Measurements from ENCODE around the gene INTS6. TPM values are rescaled to one million over a fixed set of nuclear protein-coding genes. Genes with fewer than 3 reads are reported as not detected.

The INTS6 gene
- total and polyA plus RNA-seq, 2 donors (not counting 1 experiment from before 2014, with no cell fraction given) = 15.4 to 74.7 TPM

DNA sequence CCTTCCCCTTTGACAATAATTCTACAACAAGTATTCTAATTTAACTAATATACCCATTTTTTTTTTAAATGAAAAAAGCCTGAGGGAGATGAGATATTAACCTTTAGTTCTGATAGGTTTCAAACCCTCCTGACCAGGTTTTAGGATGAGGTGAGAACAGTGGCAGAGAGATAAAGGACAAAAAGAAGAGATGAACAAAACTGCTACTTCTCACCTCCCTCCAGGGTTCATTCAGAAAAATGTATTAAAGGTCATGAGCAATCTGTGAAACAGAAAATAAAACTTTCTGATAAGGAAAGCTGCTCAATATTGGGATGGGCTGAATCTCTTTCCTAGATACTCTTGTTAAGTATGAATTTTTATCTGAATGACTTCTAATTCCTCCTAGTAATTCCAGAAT, 89.2 kb downstream of the INTS6 start:
- H3K27me3 Mint-ChIP-seq = no peaks in the 10 kb centered on the region

DNA sequence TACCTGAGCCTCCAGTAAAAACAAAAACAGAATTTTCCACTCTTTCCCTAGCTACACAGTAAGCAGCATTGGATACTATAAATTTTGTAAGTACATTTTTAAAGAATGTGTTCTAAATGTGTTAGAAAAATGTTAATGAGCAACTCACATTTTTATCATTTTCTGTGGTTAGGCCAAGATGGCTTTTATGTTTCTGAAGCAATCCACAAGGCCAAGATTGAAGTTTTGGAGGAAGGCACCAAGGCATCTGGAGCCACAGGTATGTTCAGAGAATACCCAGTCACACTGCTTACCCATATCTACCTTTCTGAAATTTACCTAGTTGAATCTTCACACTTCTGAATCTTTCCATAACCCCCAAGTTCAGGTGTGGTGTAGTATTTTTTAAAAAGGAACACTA, 91.7 kb downstream of the INTS6 start:
- H3K4me1 ChIP-seq (ENCODE audit: control insufficient read depth in 2 of 2, insufficient read depth in 2 of 2, low read length in 2 of 2) = no peaks in the 10 kb centered on the region
- POLR2A ChIA-PET = no interaction called here
- no peaks in the 10 kb centered on the region for H3K4me1 Mint-ChIP-seq
- no peak for ATAC-seq (ENCODE audit: low read depth)
- no peak for DNase-seq
- H2AFZ ChIP-seq (ENCODE audit: insufficient read depth, low read depth, low read length, poor library complexity, severe bottlenecking) = no peak overlapping the region
- no peaks in the 10 kb centered on the region for H3K9me3 ChIP-seq (ENCODE audit: control extremely low read depth in 1 of 3, control insufficient read depth in 2 of 3, insufficient read depth in 1 of 3, low read length in 2 of 3)
- H3K27me3 Mint-ChIP-seq = no peaks in the 10 kb centered on the region
- no peaks in the 10 kb centered on the region for H3K27me3 ChIP-seq (replicated peaks in 1 of 4; ENCODE audit: control extremely low read depth in 1 of 4, control insufficient read depth in 3 of 4, insufficient read depth in 4 of 4, low read length in 3 of 4)
- H3K4me3 ChIP-seq (ENCODE audit: control extremely low read depth in 1 of 5, extremely low read depth in 1 of 5, insufficient read depth in 1 of 5, low read depth in 2 of 5, low read length in 4 of 5) = no peak overlapping the region
- H3K36me3 ChIP-seq (replicated peaks in 1 of 2; ENCODE audit: control extremely low read depth in 1 of 2, control insufficient read depth in 1 of 2, extremely low read depth in 1 of 2, insufficient read depth in 2 of 2, low read length in 1 of 2) = peaks cover 5 to 10% of the 10 kb centered on the region in 2 experiments
- no peak overlapping the region for H3K9ac ChIP-seq (ENCODE audit: low read length)
- TF ChIP-seq, protein P1, sequence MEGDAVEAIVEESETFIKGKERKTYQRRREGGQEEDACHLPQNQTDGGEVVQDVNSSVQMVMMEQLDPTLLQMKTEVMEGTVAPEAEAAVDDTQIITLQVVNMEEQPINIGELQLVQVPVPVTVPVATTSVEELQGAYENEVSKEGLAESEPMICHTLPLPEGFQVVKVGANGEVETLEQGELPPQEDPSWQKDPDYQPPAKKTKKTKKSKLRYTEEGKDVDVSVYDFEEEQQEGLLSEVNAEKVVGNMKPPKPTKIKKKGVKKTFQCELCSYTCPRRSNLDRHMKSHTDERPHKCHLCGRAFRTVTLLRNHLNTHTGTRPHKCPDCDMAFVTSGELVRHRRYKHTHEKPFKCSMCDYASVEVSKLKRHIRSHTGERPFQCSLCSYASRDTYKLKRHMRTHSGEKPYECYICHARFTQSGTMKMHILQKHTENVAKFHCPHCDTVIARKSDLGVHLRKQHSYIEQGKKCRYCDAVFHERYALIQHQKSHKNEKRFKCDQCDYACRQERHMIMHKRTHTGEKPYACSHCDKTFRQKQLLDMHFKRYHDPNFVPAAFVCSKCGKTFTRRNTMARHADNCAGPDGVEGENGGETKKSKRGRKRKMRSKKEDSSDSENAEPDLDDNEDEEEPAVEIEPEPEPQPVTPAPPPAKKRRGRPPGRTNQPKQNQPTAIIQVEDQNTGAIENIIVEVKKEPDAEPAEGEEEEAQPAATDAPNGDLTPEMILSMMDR (IDR thresholded peaks at IDR 0.05) = no peak
- TF ChIP-seq EZH2 (IDR thresholded peaks at IDR 0.05; ENCODE audit: borderline replicate concordance, insufficient read depth, low read depth, low read length, poor library complexity, severe bottlenecking) = no peak
- H3K4me3 Mint-ChIP-seq = no peak overlapping the region
- H3K9me3 Mint-ChIP-seq (ENCODE audit: insufficient read depth) = no peaks in the 10 kb centered on the region
- H3K4me2 ChIP-seq (replicated peaks; ENCODE audit: low read depth, low read length, poor library complexity, severe bottlenecking) = no peak overlapping the region
- no peak overlapping the region for H3K27ac ChIP-seq (ENCODE audit: low read length in 2 of 2)
- H4K20me1 ChIP-seq (ENCODE audit: control insufficient read depth, insufficient read depth, low read length, poor library complexity, severe bottlenecking) = no peaks in the 10 kb centered on the region
- no peak overlapping the region for H3K27ac Mint-ChIP-seq
- CTCF ChIA-PET = no interaction called here
- intact Hi-C loops (cut with micrococcal nuclease) = no loop called here
- no peaks in the 10 kb centered on the region for H3K79me2 ChIP-seq (ENCODE audit: control insufficient read depth, insufficient read depth, low read length)

More for the DNA sequence above, 89.2 kb downstream of the INTS6 start:
- H3K9me3 ChIP-seq (ENCODE audit: control extremely low read depth in 1 of 3, control insufficient read depth in 2 of 3, insufficient read depth in 1 of 3, low read length in 2 of 3) = no peaks in the 10 kb centered on the region
- H3K27me3 ChIP-seq (replicated peaks in 1 of 4; ENCODE audit: control extremely low read depth in 1 of 4, control insufficient read depth in 3 of 4, insufficient read depth in 4 of 4, low read length in 3 of 4) = no peaks in the 10 kb centered on the region
- intact Hi-C loops (cut with micrococcal nuclease) = no loop called here
- H3K27ac ChIP-seq (ENCODE audit: low read length in 2 of 2) = no peak overlapping the region
- POLR2A ChIA-PET = no interaction called here
- H3K4me1 Mint-ChIP-seq = no peaks in the 10 kb centered on the region
- H3K4me1 ChIP-seq (ENCODE audit: control insufficient read depth in 2 of 2, insufficient read depth in 2 of 2, low read length in 2 of 2) = no peaks in the 10 kb centered on the region
- peaks cover 5 to 28% of the 10 kb centered on the region in 2 experiments for H3K36me3 ChIP-seq (replicated peaks in 1 of 2; ENCODE audit: control extremely low read depth in 1 of 2, control insufficient read depth in 1 of 2, extremely low read depth in 1 of 2, insufficient read depth in 2 of 2, low read length in 1 of 2)
- no peaks in the 10 kb centered on the region for H3K9me3 Mint-ChIP-seq (ENCODE audit: insufficient read depth)
- no peak for DNase-seq
- H4K20me1 ChIP-seq (ENCODE audit: control insufficient read depth, insufficient read depth, low read length, poor library complexity, severe bottlenecking) = no peaks in the 10 kb centered on the region
- no peak overlapping the region for H3K4me3 Mint-ChIP-seq
- no peak overlapping the region for H3K9ac ChIP-seq (ENCODE audit: low read length)
- CTCF ChIA-PET = interaction anchor here (0.7 kb wide), 1 partner anchor 86 kb away, joined by 3 read pairs; no protein-coding TSS in a partner anchor
- ATAC-seq (ENCODE audit: low read depth) = no peak
- no peaks in the 10 kb centered on the region for H3K79me2 ChIP-seq (ENCODE audit: control insufficient read depth, insufficient read depth, low read length)
- TF ChIP-seq, protein P1 (IDR thresholded peaks at IDR 0.05) = no peak
- TF ChIP-seq EZH2 (IDR thresholded peaks at IDR 0.05; ENCODE audit: borderline replicate concordance, insufficient read depth, low read depth, low read length, poor library complexity, severe bottlenecking) = no peak
- H2AFZ ChIP-seq (ENCODE audit: insufficient read depth, low read depth, low read length, poor library complexity, severe bottlenecking) = no peak overlapping the region
- H3K4me2 ChIP-seq (replicated peaks; ENCODE audit: low read depth, low read length, poor library complexity, severe bottlenecking) = no peak overlapping the region
- H3K4me3 ChIP-seq (ENCODE audit: control extremely low read depth in 1 of 5, extremely low read depth in 1 of 5, insufficient read depth in 1 of 5, low read depth in 2 of 5, low read length in 4 of 5) = no peak overlapping the region
- H3K27ac Mint-ChIP-seq = no peak overlapping the region

All from B cell (primary cell).